Hepatocyte (in vitro differentiated cells): ENCODE measurements around the gene KCNK17. TPM values are rescaled to one million over a fixed set of nuclear protein-coding genes. Genes with fewer than 3 reads are reported as not detected.
A peak's percentile ranks its signal among the peaks of the same experiment; 100 is the strongest.

Experiments used
- DNase-seq: peaks from one replicate; pipeline ENCODE4 v3.0.0-alpha.2; 2016; ENCODE audit warnings: low spot score
- H2AFZ ChIP-seq: fragments of 200-600 bp; sonication (generic); 2 replicates; pipeline ENCODE4 v1.6.0; 2016; ENCODE audit warnings: antibody characterized with exemption, mild to moderate bottlenecking
- H3K27ac ChIP-seq: fragments of 200-600 bp; sonication (generic); 2 replicates; pipeline ENCODE4 v1.5.1; 2016; ENCODE audit warnings: mild to moderate bottlenecking
- H3K27me3 ChIP-seq: fragments of 200-600 bp; sonication (generic); 2 replicates; pipeline ENCODE4 v1.6.1; 2016
- H3K36me3 ChIP-seq: fragments of 200-600 bp; sonication (generic); replicated peaks from 2 replicates; pipeline ENCODE4 v1.5.1; 2016; ENCODE audit warnings: low read depth; ENCODE audit not compliant: insufficient read depth
- H3K4me1 ChIP-seq: fragments of 200-600 bp; sonication (generic); 2 replicates; pipeline ENCODE4 v1.5.1; 2016; ENCODE audit warnings: mild to moderate bottlenecking, moderate library complexity; ENCODE audit not compliant: insufficient read depth
- H3K4me2 ChIP-seq: fragments of 200-600 bp; sonication (generic); 2 replicates; pipeline ENCODE4 v1.6.0; 2016
- H3K4me3 ChIP-seq: fragments of 200-600 bp; sonication (generic); 2 replicates; pipeline ENCODE4 v1.5.1; 2016; ENCODE audit warnings: mild to moderate bottlenecking
- H3K79me2 ChIP-seq: fragments of 200-600 bp; sonication (generic); 2 replicates; pipeline ENCODE4 v1.6.0; 2017; ENCODE audit warnings: mild to moderate bottlenecking
- H3K9me2 ChIP-seq: fragments of 200-600 bp; sonication (generic); replicated peaks from 2 replicates; pipeline ENCODE4 v1.6.0; 2017; ENCODE audit warnings: mild to moderate bottlenecking; ENCODE audit not compliant: insufficient read depth
- H3K9me3 ChIP-seq: fragments of 200-600 bp; sonication (generic); 2 replicates; pipeline ENCODE4 v1.5.1; 2016; ENCODE audit warnings: low read depth, mild to moderate bottlenecking
- H4K20me1 ChIP-seq: fragments of 200-600 bp; sonication (generic); 2 replicates; pipeline ENCODE4 v1.6.0; 2016; ENCODE audit warnings: mild to moderate bottlenecking; ENCODE audit not compliant: insufficient read depth, poor library complexity, severe bottlenecking
- EZH2 ChIP-seq: fragments of 200-600 bp; sonication (generic); IDR thresholded peaks from 2 replicates; pipeline ENCODE4 v1.6.1; 2016; ENCODE audit warnings: antibody characterized with exemption, mild to moderate bottlenecking, borderline replicate concordance
- EZH2phosphoT487 ChIP-seq: fragments of 200-600 bp; sonication (generic); IDR thresholded peaks from one replicate; pipeline ENCODE4 v1.6.1; 2018; ENCODE audit warnings: antibody characterized with exemption, mild to moderate bottlenecking, low read depth, moderate library complexity; ENCODE audit not compliant: unreplicated experiment, severe bottlenecking
- WGBS: methylation state at CpG from one replicate; pipeline ENCODE4 v1.1.6; 2016; ENCODE audit warnings: low lambda C conversion rate; ENCODE audit errors: missing lambda C conversion rate; 5-methylcytosine and 5-hydroxymethylcytosine counted together
- polyA plus RNA-seq: library from polyadenylated mRNA; unstranded; fragments of >200 nt; fragmentation: Nextera tagmentation; extraction: Ambion mirVana; gene quantifications from 2 replicates; pipeline ENCODE4 v1.2.1, GENCODE V29; 2016
- total RNA-seq: library from RNA; depleted of rRNA; stranded (reverse); fragments of >200 nt; gene quantifications from 2 replicates; pipeline ENCODE4 v1.2.3, GENCODE V29; 2014
- TF ChIP-seq, protein P1 (sequence below): fragments of 200-600 bp; sonication (generic); IDR thresholded peaks from 2 replicates; pipeline ENCODE4 v1.5.1; 2016; ENCODE audit warnings: antibody characterized with exemption, mild to moderate bottlenecking; ENCODE audit not compliant: poor library complexity

Gene KCNK17
- total and polyA plus RNA-seq, 2 experiments from 2014 or later, result not detected

DNA sequence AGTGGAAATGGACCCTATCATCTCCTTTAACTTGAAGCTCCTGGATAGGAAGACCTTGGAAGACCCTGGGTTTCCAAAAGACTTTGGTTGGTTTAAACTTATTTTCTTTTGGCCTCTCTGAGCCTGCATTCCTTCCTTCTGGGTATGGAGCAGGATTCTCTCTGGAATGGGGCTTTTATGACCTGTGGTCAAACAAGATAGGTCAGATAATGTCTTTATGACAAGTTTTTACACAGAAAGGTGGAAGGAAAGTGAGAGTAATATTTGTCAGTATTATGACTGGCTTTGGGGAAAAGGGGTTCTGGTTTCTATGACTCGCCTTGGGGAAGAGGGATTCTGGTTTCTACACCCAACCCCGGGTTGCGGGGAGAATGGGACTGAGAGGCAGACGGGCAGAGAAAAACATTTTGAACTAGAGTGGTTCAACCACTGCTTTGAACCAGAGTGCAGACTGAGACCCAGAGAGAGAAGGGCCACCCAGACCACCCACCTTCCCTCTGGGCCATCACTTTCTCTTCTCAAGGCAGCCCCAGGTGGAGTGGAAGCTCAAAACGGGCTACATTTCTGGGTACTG is 47.4 kb downstream of the KCNK17 start:
- Histone ChIP-seq H3K4me2 (no peak overlapping the region), H2AFZ (no peak overlapping the region), H3K27me3 (peaks cover 8% of the 10 kb centered on the region), H3K4me3 (no peak overlapping the region), H3K4me1 (no peaks in the 10 kb centered on the region), H3K9me3 (no peaks in the 10 kb centered on the region), H3K27ac (no peak overlapping the region), H3K79me2 (no peaks in the 10 kb centered on the region), H3K9me2 (no peaks in the 10 kb centered on the region), H3K36me3 (no peaks in the 10 kb centered on the region), H4K20me1 (no peaks in the 10 kb centered on the region)
- TF ChIP-seq, protein P1, sequence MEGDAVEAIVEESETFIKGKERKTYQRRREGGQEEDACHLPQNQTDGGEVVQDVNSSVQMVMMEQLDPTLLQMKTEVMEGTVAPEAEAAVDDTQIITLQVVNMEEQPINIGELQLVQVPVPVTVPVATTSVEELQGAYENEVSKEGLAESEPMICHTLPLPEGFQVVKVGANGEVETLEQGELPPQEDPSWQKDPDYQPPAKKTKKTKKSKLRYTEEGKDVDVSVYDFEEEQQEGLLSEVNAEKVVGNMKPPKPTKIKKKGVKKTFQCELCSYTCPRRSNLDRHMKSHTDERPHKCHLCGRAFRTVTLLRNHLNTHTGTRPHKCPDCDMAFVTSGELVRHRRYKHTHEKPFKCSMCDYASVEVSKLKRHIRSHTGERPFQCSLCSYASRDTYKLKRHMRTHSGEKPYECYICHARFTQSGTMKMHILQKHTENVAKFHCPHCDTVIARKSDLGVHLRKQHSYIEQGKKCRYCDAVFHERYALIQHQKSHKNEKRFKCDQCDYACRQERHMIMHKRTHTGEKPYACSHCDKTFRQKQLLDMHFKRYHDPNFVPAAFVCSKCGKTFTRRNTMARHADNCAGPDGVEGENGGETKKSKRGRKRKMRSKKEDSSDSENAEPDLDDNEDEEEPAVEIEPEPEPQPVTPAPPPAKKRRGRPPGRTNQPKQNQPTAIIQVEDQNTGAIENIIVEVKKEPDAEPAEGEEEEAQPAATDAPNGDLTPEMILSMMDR, result no peak
- TF ChIP-seq EZH2phosphoT487, result peak; percentile 57
- no peak for DNase-seq
- WGBS, result 67% methylated on average over 5 of the region's 5 CpGs

DNA sequence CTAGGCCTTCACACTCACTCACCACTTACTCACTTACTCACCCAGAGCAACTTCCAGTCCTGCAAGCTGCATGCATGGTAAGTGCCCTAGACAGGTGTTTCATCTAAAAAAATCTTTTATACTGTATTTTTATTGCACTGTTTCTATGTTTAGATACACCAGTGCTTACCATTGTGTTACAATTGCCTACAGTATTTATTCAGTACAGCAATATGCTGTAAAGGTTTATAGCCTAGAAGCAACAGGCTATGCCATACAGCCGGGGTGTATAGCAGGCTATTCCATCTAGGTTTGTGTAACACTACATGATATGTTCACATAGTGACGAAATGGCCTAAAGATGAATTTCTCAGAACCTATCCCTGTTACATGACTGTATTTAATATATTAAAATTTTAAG is 47.8 kb downstream of the KCNK17 start:
- no peaks in the 10 kb centered on the region for H4K20me1 ChIP-seq
- H3K9me2 ChIP-seq, result no peaks in the 10 kb centered on the region
- no peak overlapping the region for H2AFZ ChIP-seq
- H3K79me2 ChIP-seq, result no peaks in the 10 kb centered on the region
- H3K4me3 ChIP-seq, result no peak overlapping the region
- no peaks in the 10 kb centered on the region for H3K9me3 ChIP-seq
- no peak overlapping the region for H3K27ac ChIP-seq
- WGBS, result 70% methylated on average over 2 of the region's 2 CpGs
- TF ChIP-seq EZH2 (no peak), EZH2phosphoT487 (no peak)
- TF ChIP-seq, protein P1, result no peak
- no peak overlapping the region for H3K4me2 ChIP-seq
- no peak for DNase-seq
- no peaks in the 10 kb centered on the region for H3K36me3 ChIP-seq
- no peaks in the 10 kb centered on the region for H3K4me1 ChIP-seq
- peaks cover 8% of the 10 kb centered on the region for H3K27me3 ChIP-seq

- no peaks in the 10 kb centered on the region for H3K36me3 ChIP-seq
- 63% methylated on average over 5 of the region's 5 CpGs for WGBS
Observed at GRCh38 chr6:39263303-39264037, 50.7 kb downstream of the KCNK17 start.

More at GRCh38 chr6:39263303-39264037, 50.7 kb downstream of the KCNK17 start:
- Histone ChIP-seq H3K9me2 (no peaks in the 10 kb centered on the region), H2AFZ (no peak overlapping the region), H3K79me2 (no peaks in the 10 kb centered on the region), H3K4me1 (no peaks in the 10 kb centered on the region), H3K4me2 (no peak overlapping the region), H4K20me1 (no peaks in the 10 kb centered on the region), H3K4me3 (no peak overlapping the region), H3K9me3 (no peaks in the 10 kb centered on the region), H3K27me3 (peaks cover 29% of the 10 kb centered on the region), H3K27ac (no peak overlapping the region)
- DNase-seq, result no peak
- TF ChIP-seq, protein P1, result no peak
- TF ChIP-seq EZH2phosphoT487, result no peak
- TF ChIP-seq EZH2, result no peak
